ENCODE measurements around the gene BTNL9. TPM values are rescaled to one million over a fixed set of nuclear protein-coding genes. Genes with fewer than 3 reads are reported as not detected.
A peak's percentile ranks its signal among the peaks of the same experiment; 100 is the strongest.

BTNL9 gene
- total and polyA plus RNA-seq, 9 of the 15 experiments (the other 6 are each of a cell fraction or from before 2014, with no cell fraction given): 3.7 to 86.7 (median 29.4) TPM

GRCh38 chr5:181081989-181082388 lies 41.9 kb downstream of the BTNL9 start:
- intact Hi-C loops (cut with micrococcal nuclease): no loop called here
- H3K9me3 ChIP-seq (replicated peaks; ENCODE audit: control insufficient read depth, insufficient read depth, low read depth, low read length): no peaks in the 10 kb centered on the region
- H3K27ac ChIP-seq (ENCODE audit: extremely low read depth, low read depth, low read length): no peak overlapping the region
- ChIA-PET POLR2A (no interaction called here), CTCF (ENCODE audit: low intra/inter-chr PET ratio) (no interaction called here)
- FAIRE-seq (no peak), ATAC-seq (no peak), DNase-seq (ENCODE audit: extremely low read depth in 1 of 4, low spot score in 3 of 4) (no peak)
- no peak overlapping the region for H2AFZ ChIP-seq (ENCODE audit: low read depth, low read length)
- H3K4me2 ChIP-seq (ENCODE audit: insufficient read depth, low read length): no peak overlapping the region
- no peaks in the 10 kb centered on the region for H3K9me1 ChIP-seq (ENCODE audit: control insufficient read depth, insufficient read depth, low read length)
- in situ Hi-C loops (cut with MboI): no loop called here
- no peak overlapping the region for H3K9ac ChIP-seq (ENCODE audit: insufficient read depth in 1 of 2, low read depth in 2 of 2, low read length in 2 of 2)
- no peaks in the 10 kb centered on the region for H3K36me3 ChIP-seq (ENCODE audit: control insufficient read depth, insufficient read depth, low read length)
- no peak for TF ChIP-seq ZBTB33 (CRISPR knock-in tag; IDR thresholded peaks at IDR 0.05)
- TF ChIP-seq ZKSCAN8 (CRISPR knock-in tag; IDR thresholded peaks at IDR 0.05): no peak
- no peaks in the 10 kb centered on the region for H3K79me2 ChIP-seq (ENCODE audit: control insufficient read depth, insufficient read depth, low read length)
- peaks cover 0 to 12% of the 10 kb centered on the region in 2 experiments; a peak in 3 of 5 replicates for H3K4me1 ChIP-seq (replicated peaks in 1 of 2; ENCODE audit: control insufficient read depth in 2 of 2, insufficient read depth in 2 of 2, low read length in 2 of 2)
- H3K27me3 ChIP-seq (ENCODE audit: control insufficient read depth in 2 of 2, insufficient read depth in 2 of 2, low read length in 2 of 2): peaks cover 0 to 7% of the 10 kb centered on the region in 2 experiments; a peak in 1 of 5 replicates
- H3K4me3 ChIP-seq: no peak overlapping the region
- H4K20me1 ChIP-seq (replicated peaks; ENCODE audit: control insufficient read depth, insufficient read depth, low read length): no peaks in the 10 kb centered on the region
- BruUV-seq (replicated peaks): no TSS peak

- H4K20me1 ChIP-seq (replicated peaks; ENCODE audit: control insufficient read depth, insufficient read depth, low read length): no peaks in the 10 kb centered on the region
- no peak overlapping the region for H3K4me2 ChIP-seq (ENCODE audit: insufficient read depth, low read length)
- BruUV-seq (replicated peaks): no TSS peak
- in situ Hi-C loops (cut with MboI) (no loop called here), intact Hi-C loops (cut with micrococcal nuclease) (loop anchor here (5.0 kb wide), 1 partner anchor 217 kb away; no protein-coding TSS in a partner anchor)
- TF ChIP-seq TBP (optimal IDR thresholded peaks at IDR 0.05; ENCODE audit: low read depth, low read length) (no peak), CBFA2T2 (conservative IDR thresholded peaks at IDR 0.05) (no peak), ZEB2 (IDR thresholded peaks at IDR 0.05) (no peak)
- TF ChIP-seq, protein P1, sequence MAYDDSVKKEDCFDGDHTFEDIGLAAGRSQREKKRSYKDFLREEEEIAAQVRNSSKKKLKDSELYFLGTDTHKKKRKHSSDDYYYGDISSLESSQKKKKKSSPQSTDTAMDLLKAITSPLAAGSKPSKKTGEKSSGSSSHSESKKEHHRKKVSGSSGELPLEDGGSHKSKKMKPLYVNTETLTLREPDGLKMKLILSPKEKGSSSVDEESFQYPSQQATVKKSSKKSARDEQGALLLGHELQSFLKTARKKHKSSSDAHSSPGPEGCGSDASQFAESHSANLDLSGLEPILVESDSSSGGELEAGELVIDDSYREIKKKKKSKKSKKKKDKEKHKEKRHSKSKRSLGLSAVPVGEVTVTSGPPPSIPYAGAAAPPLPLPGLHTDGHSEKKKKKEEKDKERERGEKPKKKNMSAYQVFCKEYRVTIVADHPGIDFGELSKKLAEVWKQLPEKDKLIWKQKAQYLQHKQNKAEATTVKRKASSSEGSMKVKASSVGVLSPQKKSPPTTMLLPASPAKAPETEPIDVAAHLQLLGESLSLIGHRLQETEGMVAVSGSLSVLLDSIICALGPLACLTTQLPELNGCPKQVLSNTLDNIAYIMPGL (CRISPR knock-in tag; IDR thresholded peaks at IDR 0.05): no peak
- H3K27me3 ChIP-seq (ENCODE audit: control insufficient read depth in 2 of 2, insufficient read depth in 2 of 2, low read length in 2 of 2): peaks cover 0 to 7% of the 10 kb centered on the region in 2 experiments; a peak in 1 of 5 replicates
- H3K4me1 ChIP-seq (replicated peaks in 1 of 2; ENCODE audit: control insufficient read depth in 2 of 2, insufficient read depth in 2 of 2, low read length in 2 of 2): peaks cover 4 to 12% of the 10 kb centered on the region in 2 experiments; a peak in 3 of 5 replicates
- no peak for FAIRE-seq
- no peak for DNase-seq (ENCODE audit: extremely low read depth in 1 of 4, low spot score in 3 of 4)
- H3K9me1 ChIP-seq (ENCODE audit: control insufficient read depth, insufficient read depth, low read length): no peaks in the 10 kb centered on the region
- no peaks in the 10 kb centered on the region for H3K79me2 ChIP-seq (ENCODE audit: control insufficient read depth, insufficient read depth, low read length)
- no peaks in the 10 kb centered on the region for H3K9me3 ChIP-seq (replicated peaks; ENCODE audit: control insufficient read depth, insufficient read depth, low read depth, low read length)
- WGBS (ENCODE audit: insufficient coverage, low coverage, missing lambda C conversion rate): 53% methylated on average over 18 of the region's 18 CpGs
- no peak overlapping the region for H3K4me3 ChIP-seq
- H3K9ac ChIP-seq (ENCODE audit: insufficient read depth in 1 of 2, low read depth in 2 of 2, low read length in 2 of 2): 0 out of 4 replicates have a peak overlapping the region, but pooled peaks of 1 of the 2 experiments have one; percentile 48
- ChIA-PET POLR2A (interaction anchor here (0.6 to 0.7 kb wide), 2 partner anchors 32 to 161 kb away, joined by 3 to 4 read pairs; no protein-coding TSS in a partner anchor), CTCF (ENCODE audit: low intra/inter-chr PET ratio) (no interaction called here)
- no peak; the same call in 2 of the 3 replicates for ATAC-seq
- H2AFZ ChIP-seq (ENCODE audit: low read depth, low read length): peak overlapping the region; percentile 66
- no peaks in the 10 kb centered on the region for H3K36me3 ChIP-seq (ENCODE audit: control insufficient read depth, insufficient read depth, low read length)
- no peak overlapping the region for H3K27ac ChIP-seq (ENCODE audit: extremely low read depth, low read depth, low read length)
Measured at GRCh38 chr5:181084621-181085195, 44.6 kb downstream of the BTNL9 start.
